BE2C (cell line): Measurements from ENCODE around the gene PCNT.
A peak's percentile ranks its signal among the peaks of the same experiment; 100 is the strongest.

Experiments
- DNase-seq: peaks from one replicate; pipeline ENCODE4 v3.0.0-alpha.2; 2020
- H3K27me3 ChIP-seq: fragments of 250-450 bp; sonication (Bioruptor Pico); 2 replicates; pipeline ENCODE4 v1.5.1; 2020; ENCODE audit warnings: mild to moderate bottlenecking
- H3K36me3 ChIP-seq: fragments of 250-450 bp; sonication (Bioruptor Pico); 2 replicates; pipeline ENCODE4 v1.5.1; 2020; ENCODE audit warnings: mild to moderate bottlenecking
- H3K4me1 ChIP-seq: fragments of 250-450 bp; sonication (Bioruptor Pico); 2 replicates; pipeline ENCODE4 v1.5.1; 2020
- H3K4me3 ChIP-seq: 2 replicates; pipeline ENCODE4 v1.5.1; 2011; ENCODE audit warnings: low read depth, low read length
- H3K9me3 ChIP-seq: fragments of 250-450 bp; sonication (Bioruptor Pico); 2 replicates; pipeline ENCODE4 v1.5.1; 2020
- CTCF ChIP-seq: IDR thresholded peaks from 2 replicates; pipeline ENCODE4 v1.5.1; 2012; ENCODE audit warnings: mild to moderate bottlenecking, low read depth, low read length

PCNT gene

GRCh38 chr21:46385846-46386733 lies 62.1 kb downstream of the PCNT start:
- TF ChIP-seq CTCF: no peak
- Histone ChIP-seq H3K4me3 (no peak overlapping the region), H3K27me3 (no peaks in the 10 kb centered on the region), H3K36me3 (peaks cover 37% of the 10 kb centered on the region), H3K9me3 (no peaks in the 10 kb centered on the region), H3K4me1 (peaks cover 12% of the 10 kb centered on the region)
- DNase-seq: peak; percentile 53

DNA sequence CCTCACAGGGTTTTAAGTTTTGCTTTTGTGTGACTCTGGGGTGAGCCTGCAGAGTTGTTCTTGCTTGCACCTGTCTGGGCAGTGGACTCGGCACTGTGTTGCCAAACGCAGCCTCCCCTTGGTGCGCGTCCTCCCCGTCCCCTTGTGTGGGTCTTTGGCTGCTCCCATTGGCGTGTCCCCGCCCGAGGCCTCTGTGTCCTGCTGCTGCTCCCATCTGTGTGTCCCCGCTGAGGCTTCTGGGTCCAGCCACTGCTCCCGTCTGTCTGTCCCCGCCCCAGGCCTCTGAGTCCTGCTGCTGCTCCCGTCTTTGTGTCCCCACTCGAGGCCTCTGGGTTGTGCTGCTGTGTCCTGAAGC lies 62.8 kb downstream of the PCNT start:
- Histone ChIP-seq H3K4me3 (no peak overlapping the region), H3K4me1 (peaks cover 12% of the 10 kb centered on the region), H3K36me3 (peaks cover 33% of the 10 kb centered on the region), H3K9me3 (no peaks in the 10 kb centered on the region), H3K27me3 (no peaks in the 10 kb centered on the region)
- no peak for DNase-seq
- TF ChIP-seq CTCF: no peak

DNA sequence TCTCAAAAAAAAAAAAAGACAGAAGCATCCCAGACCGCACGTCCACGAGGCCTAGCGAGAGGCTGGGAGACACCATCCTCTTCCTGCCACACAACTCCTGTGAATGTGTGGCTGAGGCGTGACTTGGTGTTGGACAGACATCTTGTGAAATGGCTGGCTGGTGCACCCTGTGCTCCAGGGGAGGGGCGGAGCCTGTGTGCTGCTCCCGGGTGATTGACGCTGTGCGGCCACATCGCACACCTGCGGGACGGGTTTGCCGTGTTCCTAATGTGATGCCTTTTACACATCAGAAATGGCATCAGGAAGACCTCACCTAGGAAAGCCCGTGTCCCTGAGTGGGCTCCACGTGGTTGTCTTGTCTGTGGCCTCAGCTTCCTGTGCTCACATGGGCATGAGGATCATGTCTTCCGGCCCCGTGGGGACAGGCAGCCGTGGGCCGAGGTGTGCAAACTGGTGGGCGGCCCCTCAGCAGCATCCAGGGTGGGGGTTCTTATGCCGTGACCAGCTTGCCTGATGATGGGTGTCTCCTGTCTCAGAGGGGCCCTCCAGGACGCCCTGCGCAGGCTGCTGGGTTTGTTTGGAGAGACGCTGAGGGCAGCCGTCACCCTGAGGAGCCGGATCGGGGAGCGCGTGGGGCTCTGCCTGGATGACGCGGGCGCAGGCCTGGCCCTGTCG lies 64.4 kb downstream of the PCNT start:
- no peak for DNase-seq
- no peaks in the 10 kb centered on the region for H3K27me3 ChIP-seq
- no peak overlapping the region for H3K4me3 ChIP-seq
- peaks cover 32% of the 10 kb centered on the region for H3K36me3 ChIP-seq
- TF ChIP-seq CTCF: no peak
- peaks cover 16% of the 10 kb centered on the region for H3K4me1 ChIP-seq
- no peaks in the 10 kb centered on the region for H3K9me3 ChIP-seq

GRCh38 chr21:46388896-46389295 lies 64.9 kb downstream of the PCNT start:
- H3K9me3 ChIP-seq: no peaks in the 10 kb centered on the region
- no peak for DNase-seq
- peaks cover 22% of the 10 kb centered on the region for H3K4me1 ChIP-seq
- peaks cover 38% of the 10 kb centered on the region for H3K36me3 ChIP-seq
- H3K27me3 ChIP-seq: no peaks in the 10 kb centered on the region
- no peak overlapping the region for H3K4me3 ChIP-seq
- TF ChIP-seq CTCF: no peak

- no peaks in the 10 kb centered on the region for H3K9me3 ChIP-seq
- H3K36me3 ChIP-seq: peaks cover 35% of the 10 kb centered on the region
- H3K4me1 ChIP-seq: peaks cover 27% of the 10 kb centered on the region
- DNase-seq: no peak
- H3K4me3 ChIP-seq: no peak overlapping the region
- no peaks in the 10 kb centered on the region for H3K27me3 ChIP-seq
- no peak for TF ChIP-seq CTCF
Observed at GRCh38 chr21:46390603-46391545, 66.9 kb downstream of the PCNT start.
